HFFc6 (cell line): ENCODE results near the gene KISS1R. TPM values are rescaled to one million over a fixed set of nuclear protein-coding genes. Genes with fewer than 3 reads are reported as not detected.

Source experiments
- DNase-seq: peaks from one replicate; pipeline ENCODE4 v3.0.0-alpha.2; 2018
- H3K27ac Mint-ChIP-seq: 2 replicates; pipeline ENCODE4 v1.8.0; 2020; ENCODE audit warnings: mild to moderate bottlenecking, mixed read lengths
- H3K27me3 Mint-ChIP-seq: 2 replicates; pipeline ENCODE4 v1.8.0; 2021; ENCODE audit warnings: mild to moderate bottlenecking, moderate library complexity, mixed read lengths; ENCODE audit not compliant: insufficient read depth
- H3K36me3 Mint-ChIP-seq: 2 replicates; pipeline ENCODE4 v1.8.0; 2021; ENCODE audit warnings: low read depth, mixed read lengths
- H3K4me1 Mint-ChIP-seq: 2 replicates; pipeline ENCODE4 v1.8.0; 2020; ENCODE audit warnings: low read depth, mixed read lengths
- H3K4me3 Mint-ChIP-seq: 2 replicates; pipeline ENCODE4 v1.8.0; 2020; ENCODE audit warnings: mild to moderate bottlenecking, moderate library complexity, mixed read lengths
- H3K9me3 Mint-ChIP-seq: 2 replicates; pipeline ENCODE4 v1.8.0; 2020; ENCODE audit warnings: mild to moderate bottlenecking, mixed read lengths
- CTCF ChIP-seq: fragments of 200-600 bp; sonication (generic); IDR thresholded peaks from 2 replicates; pipeline ENCODE4 v1.5.0; 2021; ENCODE audit warnings: antibody characterized with exemption, mild to moderate bottlenecking
- total RNA-seq, 6 experiments: library from RNA; stranded (reverse); fragmentation: NEBNext Ultra II Directional; extraction: Animal tissue kit (Norgen Biotek cat#: 25700); gene quantifications; 2 replicates in 1 of 6; 3 replicates in 5 of 6; pipeline ENCODE4 v1.2.3, GENCODE V29; 2021

Gene KISS1R
- total RNA-seq, 6 experiments from 2014 or later, result not detected

GRCh38 chr19:916645-917322 lies 349 bp upstream of the KISS1R start:
- H3K27ac Mint-ChIP-seq, result no peak overlapping the region
- no peaks in the 10 kb centered on the region for H3K36me3 Mint-ChIP-seq
- H3K4me3 Mint-ChIP-seq, result no peak overlapping the region
- TF ChIP-seq CTCF, result no peak
- DNase-seq, result no peak
- peaks cover 13% of the 10 kb centered on the region for H3K27me3 Mint-ChIP-seq
- H3K4me1 Mint-ChIP-seq, result peaks cover 7% of the 10 kb centered on the region; the same call in 1 of the 2 replicates
- H3K9me3 Mint-ChIP-seq, result no peaks in the 10 kb centered on the region

GRCh38 chr19:918152-918437 lies 962 bp downstream of the KISS1R start:
- DNase-seq, result no peak
- Mint-ChIP-seq H3K27ac (no peak overlapping the region), H3K27me3 (peaks cover 15% of the 10 kb centered on the region), H3K4me1 (peaks cover 10% of the 10 kb centered on the region; the same call in 1 of the 2 replicates), H3K9me3 (no peaks in the 10 kb centered on the region), H3K4me3 (no peak overlapping the region), H3K36me3 (no peaks in the 10 kb centered on the region)
- TF ChIP-seq CTCF, result no peak

GRCh38 chr19:918481-919198 lies 1.5 kb downstream of the KISS1R start:
- Mint-ChIP-seq H3K27ac (no peak overlapping the region), H3K9me3 (no peaks in the 10 kb centered on the region), H3K4me1 (peaks cover 10% of the 10 kb centered on the region; the same call in 1 of the 2 replicates), H3K4me3 (no peak overlapping the region), H3K36me3 (no peaks in the 10 kb centered on the region), H3K27me3 (peaks cover 15% of the 10 kb centered on the region)
- DNase-seq, result no peak
- TF ChIP-seq CTCF, result no peak

- no peaks in the 10 kb centered on the region for H3K36me3 Mint-ChIP-seq
- peaks cover 15% of the 10 kb centered on the region for H3K27me3 Mint-ChIP-seq
- no peak overlapping the region for H3K4me3 Mint-ChIP-seq
- peaks cover 10% of the 10 kb centered on the region; the same call in 1 of the 2 replicates for H3K4me1 Mint-ChIP-seq
- H3K9me3 Mint-ChIP-seq, result no peaks in the 10 kb centered on the region
- DNase-seq, result no peak
- no peak for TF ChIP-seq CTCF
- no peak overlapping the region for H3K27ac Mint-ChIP-seq
Measured at GRCh38 chr19:919199-920050, 2.3 kb downstream of the KISS1R start.

- DNase-seq, result no peak
- Mint-ChIP-seq H3K27ac (no peak overlapping the region), H3K4me3 (no peak overlapping the region), H3K4me1 (peaks cover 10% of the 10 kb centered on the region; the same call in 1 of the 2 replicates), H3K36me3 (no peaks in the 10 kb centered on the region), H3K27me3 (peaks cover 15% of the 10 kb centered on the region), H3K9me3 (no peaks in the 10 kb centered on the region)
- TF ChIP-seq CTCF, result no peak
Measured at GRCh38 chr19:920051-920864, 3.1 kb downstream of the KISS1R start.
